ENCODE measurements around the gene C11orf21. TPM values are rescaled to one million over a fixed set of nuclear protein-coding genes. Genes with fewer than 3 reads are reported as not detected.

The C11orf21 gene
- total RNA-seq, 1 donor from 2014 or later, result 0.51 TPM

- H3K9me3 Mint-ChIP-seq, result no peaks in the 10 kb centered on the region
- H3K27ac Mint-ChIP-seq, result peak overlapping the region; percentile 16
- H3K4me3 Mint-ChIP-seq, result no peak overlapping the region
- DNase-seq (ENCODE audit: extremely low spot score, unreplicated experiment), result no peak
- H3K27me3 Mint-ChIP-seq, result peaks cover 60% of the 10 kb centered on the region
- TF ChIP-seq CTCF (conservative IDR thresholded peaks at IDR 0.05), result no peak
- H3K36me3 Mint-ChIP-seq, result no peaks in the 10 kb centered on the region
- no peaks in the 10 kb centered on the region for H3K4me1 Mint-ChIP-seq (ENCODE audit: unreplicated experiment)
Measured at GRCh38 chr11:2272946-2273280, 28.8 kb downstream of the C11orf21 start.

GRCh38 chr11:2272228-2272945, 29.3 kb downstream of the C11orf21 start:
- Mint-ChIP-seq H3K4me3 (no peak overlapping the region), H3K9me3 (no peaks in the 10 kb centered on the region), H3K27me3 (peaks cover 59% of the 10 kb centered on the region), H3K36me3 (no peaks in the 10 kb centered on the region), H3K4me1 (ENCODE audit: unreplicated experiment) (no peaks in the 10 kb centered on the region), H3K27ac (peak overlapping the region; percentile 16)
- peak; percentile 64 for DNase-seq (ENCODE audit: extremely low spot score, unreplicated experiment)
- TF ChIP-seq CTCF (conservative IDR thresholded peaks at IDR 0.05), result no peak

- H3K4me3 Mint-ChIP-seq, result peak overlapping the region; percentile 39
- DNase-seq (ENCODE audit: extremely low spot score, unreplicated experiment), result peak; percentile 70
- no peaks in the 10 kb centered on the region for H3K36me3 Mint-ChIP-seq
- no peak for TF ChIP-seq CTCF (conservative IDR thresholded peaks at IDR 0.05)
- no peaks in the 10 kb centered on the region for H3K9me3 Mint-ChIP-seq
- H3K27me3 Mint-ChIP-seq, result peaks cover 57% of the 10 kb centered on the region
- no peaks in the 10 kb centered on the region for H3K4me1 Mint-ChIP-seq (ENCODE audit: unreplicated experiment)
- no peak overlapping the region for H3K27ac Mint-ChIP-seq
Measured at GRCh38 chr11:2271327-2272227, 30.1 kb downstream of the C11orf21 start.

GRCh38 chr11:2271077-2271326, 30.7 kb downstream of the C11orf21 start:
- no peak overlapping the region for H3K27ac Mint-ChIP-seq
- DNase-seq (ENCODE audit: extremely low spot score, unreplicated experiment), result no peak
- no peaks in the 10 kb centered on the region for H3K4me1 Mint-ChIP-seq (ENCODE audit: unreplicated experiment)
- TF ChIP-seq CTCF (conservative IDR thresholded peaks at IDR 0.05), result no peak
- peaks cover 60% of the 10 kb centered on the region for H3K27me3 Mint-ChIP-seq
- no peaks in the 10 kb centered on the region for H3K9me3 Mint-ChIP-seq
- no peak overlapping the region for H3K4me3 Mint-ChIP-seq
- H3K36me3 Mint-ChIP-seq, result no peaks in the 10 kb centered on the region

- no peak for TF ChIP-seq CTCF (conservative IDR thresholded peaks at IDR 0.05)
- Mint-ChIP-seq H3K27ac (no peak within 1 kb of the TSS), H3K9me3 (no peaks in the 10 kb centered on the region), H3K4me3 (peak within 1 kb of the TSS; percentile 73), H3K4me1 (ENCODE audit: unreplicated experiment) (no peaks in the 10 kb centered on the region), H3K27me3 (peaks cover 65% of the 10 kb centered on the region), H3K36me3 (no peaks in the 10 kb centered on the region)
- peak; percentile 70 for DNase-seq (ENCODE audit: extremely low spot score, unreplicated experiment)
Measured at GRCh38 chr11:2270322-2271076, 31.2 kb downstream of the C11orf21 start, which contains the start of gene ASCL2. ASCL2 (minus strand) TSS chr11:2270588; CDS start chr11:2270332, 256 bp downstream.
